ENCODE results near the gene INSIG1.

- no peak for TF ChIP-seq CTCF (conservative IDR thresholded peaks at IDR 0.05; ENCODE audit: low read depth, low read length)
- TF ChIP-seq EZH2 (IDR thresholded peaks at IDR 0.05; ENCODE audit: borderline replicate concordance, low read depth, low read length, poor library complexity, severe bottlenecking): no peak
Measured at GRCh38 chr7:155256081-155256760, 41.5 kb upstream of the INSIG1 start.
